ENCODE data around the gene NSUN7.

GRCh38 chr4:40842318-40842717, 92.6 kb downstream of the NSUN7 start:
- TF ChIP-seq CTCF (IDR thresholded peaks at IDR 0.05; ENCODE audit: poor library complexity, severe bottlenecking) (no peak), EZH2 (IDR thresholded peaks at IDR 0.05; ENCODE audit: borderline replicate concordance, insufficient read depth, low read length, poor library complexity, severe bottlenecking) (no peak), SMC3 (conservative IDR thresholded peaks at IDR 0.05; ENCODE audit: poor library complexity) (no peak), RAD21 (conservative IDR thresholded peaks at IDR 0.05) (no peak), TAF1 (IDR thresholded peaks at IDR 0.05; ENCODE audit: low read depth) (no peak), POLR2AphosphoS5 (IDR thresholded peaks at IDR 0.05) (no peak), REST (IDR thresholded peaks at IDR 0.05; ENCODE audit: borderline replicate concordance) (no peak)

Data from neural cell (in vitro differentiated cells).